HepG2 (cell line): Measurements from ENCODE around the gene BHLHE23. TPM values are rescaled to one million over a fixed set of nuclear protein-coding genes. Genes with fewer than 3 reads are reported as not detected.
A peak's percentile ranks its signal among the peaks of the same experiment; 100 is the strongest.

Experiments used
- ARID2 ChIP-seq: sonication (generic); formaldehyde crosslinking; IDR thresholded peaks from 2 replicates; pipeline ENCODE4 v1.8.1; 2022; ENCODE audit warnings: mild to moderate bottlenecking, missing genetic modification reagents, borderline replicate concordance
- ETV5 ChIP-seq: IDR thresholded peaks from 2 replicates; pipeline ENCODE4 v1.6.1; 2018; ENCODE audit warnings: missing biosample characterization, missing genetic modification reagents, inconsistent platforms, borderline replicate concordance
- GABPA ChIP-seq, 2 experiments: IDR thresholded peaks; 2 replicates each; pipeline ENCODE4 v1.6.1; 2011 to 2016; ENCODE audit warnings: low read depth in 2 of 2, low read length in 1 of 2, missing biosample characterization in 1 of 2, missing genetic modification characterization in 1 of 2
- ZNF546 ChIP-seq: sonication (generic); formaldehyde crosslinking; conservative IDR thresholded peaks from 2 replicates; pipeline ENCODE4 v1.8.1; 2023; ENCODE audit warnings: mild to moderate bottlenecking, missing genetic modification reagents
- polyA plus RNA-seq, 8 experiments: library from polyadenylated mRNA; depleted of rRNA in 3 of 8; stranded (reverse) in 7 of 8; unstranded in 1 of 8; fragments of >200 nt; fragmentation: Illumina TruSeq in 4 of 8; extraction: Trizol in 4 of 8; gene quantifications; 2 replicates each; pipeline versions ENCODE4 v1.2.1 to v1.2.3, GENCODE V29; 2011 to 2016; ENCODE audit warnings: low read depth in 4 of 8, missing spikeins in 1 of 8, mixed read lengths in 1 of 8; ENCODE audit not compliant: insufficient read depth in 1 of 8
- total RNA-seq, 5 experiments: library from RNA; depleted of rRNA; stranded (reverse); fragments of >200 nt; fragmentation: Illumina TruSeq; extraction: Trizol; gene quantifications; 2 replicates each; pipeline ENCODE4 v1.2.3, GENCODE V29; 2016; ENCODE audit warnings: low read depth in 1 of 5
- TF ChIP-seq, protein P1 (sequence below): IDR thresholded peaks from 2 replicates; pipeline ENCODE4 v1.4.0; 2020; ENCODE audit warnings: mild to moderate bottlenecking, missing genetic modification reagents
- TF ChIP-seq, protein P2 (sequence below): sonication (generic); formaldehyde crosslinking; IDR thresholded peaks from 2 replicates; pipeline ENCODE4 v1.9.0; 2021; ENCODE audit warnings: missing genetic modification reagents, borderline replicate concordance
- TF ChIP-seq, protein P3 (sequence below): sonication (generic); formaldehyde crosslinking; IDR thresholded peaks from 2 replicates; pipeline ENCODE4 v1.4.0; 2020; ENCODE audit warnings: missing genetic modification reagents
- TF ChIP-seq, protein P4 (sequence below): sonication (generic); formaldehyde crosslinking; IDR thresholded peaks from 2 replicates; pipeline ENCODE4 v1.5.0; 2020; ENCODE audit warnings: mild to moderate bottlenecking, missing genetic modification reagents
- TF ChIP-seq, protein P5 (sequence below): sonication (generic); formaldehyde crosslinking; IDR thresholded peaks from 2 replicates; pipeline ENCODE4 v1.4.0; 2020; ENCODE audit warnings: mild to moderate bottlenecking, missing genetic modification reagents

The BHLHE23 gene
- total and polyA plus RNA-seq, 2 of the 13 experiments (the other 11 are each of a cell fraction or from before 2014, with no cell fraction given): not detected

DNA sequence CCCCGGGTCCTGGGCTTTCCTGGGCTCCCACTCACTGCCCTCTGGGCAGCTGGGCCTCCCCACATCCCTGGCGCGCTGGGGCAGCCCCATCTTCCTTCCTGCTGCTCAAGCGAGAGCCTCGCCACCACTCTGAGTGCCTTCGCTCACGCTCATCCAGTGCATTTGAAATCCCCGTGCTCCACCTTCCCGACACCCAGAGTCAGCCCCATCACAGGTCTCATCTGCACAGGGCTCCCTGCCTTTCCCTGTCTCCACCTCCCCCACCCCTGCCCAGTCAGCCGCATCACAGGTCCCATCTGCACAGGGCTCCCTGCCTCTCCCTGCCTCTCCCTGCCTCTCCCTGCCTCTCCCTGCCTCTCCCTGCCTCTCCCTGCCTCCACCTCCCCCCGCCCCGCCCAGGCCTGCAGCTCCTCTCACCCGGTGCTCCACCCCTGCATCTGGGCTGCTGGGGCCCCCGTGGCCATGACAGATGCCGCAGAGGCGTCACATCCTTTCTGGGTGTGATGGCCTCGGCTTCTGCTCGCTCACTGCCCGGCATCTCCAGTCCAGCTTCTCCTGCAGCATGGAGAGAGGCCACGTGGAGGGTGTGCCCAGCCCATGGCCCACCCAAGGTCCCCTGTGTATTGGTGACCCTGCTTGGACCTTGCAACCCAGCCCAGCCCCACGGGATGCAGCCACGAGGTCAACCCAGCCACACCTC is 9.0 kb upstream of the BHLHE23 start (continued):
- TF ChIP-seq, protein P1, sequence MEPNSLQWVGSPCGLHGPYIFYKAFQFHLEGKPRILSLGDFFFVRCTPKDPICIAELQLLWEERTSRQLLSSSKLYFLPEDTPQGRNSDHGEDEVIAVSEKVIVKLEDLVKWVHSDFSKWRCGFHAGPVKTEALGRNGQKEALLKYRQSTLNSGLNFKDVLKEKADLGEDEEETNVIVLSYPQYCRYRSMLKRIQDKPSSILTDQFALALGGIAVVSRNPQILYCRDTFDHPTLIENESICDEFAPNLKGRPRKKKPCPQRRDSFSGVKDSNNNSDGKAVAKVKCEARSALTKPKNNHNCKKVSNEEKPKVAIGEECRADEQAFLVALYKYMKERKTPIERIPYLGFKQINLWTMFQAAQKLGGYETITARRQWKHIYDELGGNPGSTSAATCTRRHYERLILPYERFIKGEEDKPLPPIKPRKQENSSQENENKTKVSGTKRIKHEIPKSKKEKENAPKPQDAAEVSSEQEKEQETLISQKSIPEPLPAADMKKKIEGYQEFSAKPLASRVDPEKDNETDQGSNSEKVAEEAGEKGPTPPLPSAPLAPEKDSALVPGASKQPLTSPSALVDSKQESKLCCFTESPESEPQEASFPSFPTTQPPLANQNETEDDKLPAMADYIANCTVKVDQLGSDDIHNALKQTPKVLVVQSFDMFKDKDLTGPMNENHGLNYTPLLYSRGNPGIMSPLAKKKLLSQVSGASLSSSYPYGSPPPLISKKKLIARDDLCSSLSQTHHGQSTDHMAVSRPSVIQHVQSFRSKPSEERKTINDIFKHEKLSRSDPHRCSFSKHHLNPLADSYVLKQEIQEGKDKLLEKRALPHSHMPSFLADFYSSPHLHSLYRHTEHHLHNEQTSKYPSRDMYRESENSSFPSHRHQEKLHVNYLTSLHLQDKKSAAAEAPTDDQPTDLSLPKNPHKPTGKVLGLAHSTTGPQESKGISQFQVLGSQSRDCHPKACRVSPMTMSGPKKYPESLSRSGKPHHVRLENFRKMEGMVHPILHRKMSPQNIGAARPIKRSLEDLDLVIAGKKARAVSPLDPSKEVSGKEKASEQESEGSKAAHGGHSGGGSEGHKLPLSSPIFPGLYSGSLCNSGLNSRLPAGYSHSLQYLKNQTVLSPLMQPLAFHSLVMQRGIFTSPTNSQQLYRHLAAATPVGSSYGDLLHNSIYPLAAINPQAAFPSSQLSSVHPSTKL (CRISPR knock-in tag): no peak
- TF ChIP-seq, protein P2, sequence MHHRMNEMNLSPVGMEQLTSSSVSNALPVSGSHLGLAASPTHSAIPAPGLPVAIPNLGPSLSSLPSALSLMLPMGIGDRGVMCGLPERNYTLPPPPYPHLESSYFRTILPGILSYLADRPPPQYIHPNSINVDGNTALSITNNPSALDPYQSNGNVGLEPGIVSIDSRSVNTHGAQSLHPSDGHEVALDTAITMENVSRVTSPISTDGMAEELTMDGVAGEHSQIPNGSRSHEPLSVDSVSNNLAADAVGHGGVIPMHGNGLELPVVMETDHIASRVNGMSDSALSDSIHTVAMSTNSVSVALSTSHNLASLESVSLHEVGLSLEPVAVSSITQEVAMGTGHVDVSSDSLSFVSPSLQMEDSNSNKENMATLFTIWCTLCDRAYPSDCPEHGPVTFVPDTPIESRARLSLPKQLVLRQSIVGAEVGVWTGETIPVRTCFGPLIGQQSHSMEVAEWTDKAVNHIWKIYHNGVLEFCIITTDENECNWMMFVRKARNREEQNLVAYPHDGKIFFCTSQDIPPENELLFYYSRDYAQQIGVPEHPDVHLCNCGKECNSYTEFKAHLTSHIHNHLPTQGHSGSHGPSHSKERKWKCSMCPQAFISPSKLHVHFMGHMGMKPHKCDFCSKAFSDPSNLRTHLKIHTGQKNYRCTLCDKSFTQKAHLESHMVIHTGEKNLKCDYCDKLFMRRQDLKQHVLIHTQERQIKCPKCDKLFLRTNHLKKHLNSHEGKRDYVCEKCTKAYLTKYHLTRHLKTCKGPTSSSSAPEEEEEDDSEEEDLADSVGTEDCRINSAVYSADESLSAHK (CRISPR knock-in tag): no peak
- no peak for TF ChIP-seq ARID2 (CRISPR knock-in tag)
- no peak for TF ChIP-seq ZNF546 (CRISPR knock-in tag)
- TF ChIP-seq ETV5 (CRISPR knock-in tag): no peak
- TF ChIP-seq, protein P3, sequence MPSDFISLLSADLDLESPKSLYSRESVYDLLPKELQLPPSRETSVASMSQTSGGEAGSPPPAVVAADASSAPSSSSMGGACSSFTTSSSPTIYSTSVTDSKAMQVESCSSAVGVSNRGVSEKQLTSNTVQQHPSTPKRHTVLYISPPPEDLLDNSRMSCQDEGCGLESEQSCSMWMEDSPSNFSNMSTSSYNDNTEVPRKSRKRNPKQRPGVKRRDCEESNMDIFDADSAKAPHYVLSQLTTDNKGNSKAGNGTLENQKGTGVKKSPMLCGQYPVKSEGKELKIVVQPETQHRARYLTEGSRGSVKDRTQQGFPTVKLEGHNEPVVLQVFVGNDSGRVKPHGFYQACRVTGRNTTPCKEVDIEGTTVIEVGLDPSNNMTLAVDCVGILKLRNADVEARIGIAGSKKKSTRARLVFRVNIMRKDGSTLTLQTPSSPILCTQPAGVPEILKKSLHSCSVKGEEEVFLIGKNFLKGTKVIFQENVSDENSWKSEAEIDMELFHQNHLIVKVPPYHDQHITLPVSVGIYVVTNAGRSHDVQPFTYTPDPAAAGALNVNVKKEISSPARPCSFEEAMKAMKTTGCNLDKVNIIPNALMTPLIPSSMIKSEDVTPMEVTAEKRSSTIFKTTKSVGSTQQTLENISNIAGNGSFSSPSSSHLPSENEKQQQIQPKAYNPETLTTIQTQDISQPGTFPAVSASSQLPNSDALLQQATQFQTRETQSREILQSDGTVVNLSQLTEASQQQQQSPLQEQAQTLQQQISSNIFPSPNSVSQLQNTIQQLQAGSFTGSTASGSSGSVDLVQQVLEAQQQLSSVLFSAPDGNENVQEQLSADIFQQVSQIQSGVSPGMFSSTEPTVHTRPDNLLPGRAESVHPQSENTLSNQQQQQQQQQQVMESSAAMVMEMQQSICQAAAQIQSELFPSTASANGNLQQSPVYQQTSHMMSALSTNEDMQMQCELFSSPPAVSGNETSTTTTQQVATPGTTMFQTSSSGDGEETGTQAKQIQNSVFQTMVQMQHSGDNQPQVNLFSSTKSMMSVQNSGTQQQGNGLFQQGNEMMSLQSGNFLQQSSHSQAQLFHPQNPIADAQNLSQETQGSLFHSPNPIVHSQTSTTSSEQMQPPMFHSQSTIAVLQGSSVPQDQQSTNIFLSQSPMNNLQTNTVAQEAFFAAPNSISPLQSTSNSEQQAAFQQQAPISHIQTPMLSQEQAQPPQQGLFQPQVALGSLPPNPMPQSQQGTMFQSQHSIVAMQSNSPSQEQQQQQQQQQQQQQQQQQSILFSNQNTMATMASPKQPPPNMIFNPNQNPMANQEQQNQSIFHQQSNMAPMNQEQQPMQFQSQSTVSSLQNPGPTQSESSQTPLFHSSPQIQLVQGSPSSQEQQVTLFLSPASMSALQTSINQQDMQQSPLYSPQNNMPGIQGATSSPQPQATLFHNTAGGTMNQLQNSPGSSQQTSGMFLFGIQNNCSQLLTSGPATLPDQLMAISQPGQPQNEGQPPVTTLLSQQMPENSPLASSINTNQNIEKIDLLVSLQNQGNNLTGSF (CRISPR knock-in tag): no peak
- TF ChIP-seq, protein P4, sequence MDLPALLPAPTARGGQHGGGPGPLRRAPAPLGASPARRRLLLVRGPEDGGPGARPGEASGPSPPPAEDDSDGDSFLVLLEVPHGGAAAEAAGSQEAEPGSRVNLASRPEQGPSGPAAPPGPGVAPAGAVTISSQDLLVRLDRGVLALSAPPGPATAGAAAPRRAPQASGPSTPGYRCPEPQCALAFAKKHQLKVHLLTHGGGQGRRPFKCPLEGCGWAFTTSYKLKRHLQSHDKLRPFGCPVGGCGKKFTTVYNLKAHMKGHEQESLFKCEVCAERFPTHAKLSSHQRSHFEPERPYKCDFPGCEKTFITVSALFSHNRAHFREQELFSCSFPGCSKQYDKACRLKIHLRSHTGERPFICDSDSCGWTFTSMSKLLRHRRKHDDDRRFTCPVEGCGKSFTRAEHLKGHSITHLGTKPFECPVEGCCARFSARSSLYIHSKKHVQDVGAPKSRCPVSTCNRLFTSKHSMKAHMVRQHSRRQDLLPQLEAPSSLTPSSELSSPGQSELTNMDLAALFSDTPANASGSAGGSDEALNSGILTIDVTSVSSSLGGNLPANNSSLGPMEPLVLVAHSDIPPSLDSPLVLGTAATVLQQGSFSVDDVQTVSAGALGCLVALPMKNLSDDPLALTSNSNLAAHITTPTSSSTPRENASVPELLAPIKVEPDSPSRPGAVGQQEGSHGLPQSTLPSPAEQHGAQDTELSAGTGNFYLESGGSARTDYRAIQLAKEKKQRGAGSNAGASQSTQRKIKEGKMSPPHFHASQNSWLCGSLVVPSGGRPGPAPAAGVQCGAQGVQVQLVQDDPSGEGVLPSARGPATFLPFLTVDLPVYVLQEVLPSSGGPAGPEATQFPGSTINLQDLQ (CRISPR knock-in tag): peak; percentile 29; the same call in 1 of the 2 replicates
- TF ChIP-seq, protein P5, sequence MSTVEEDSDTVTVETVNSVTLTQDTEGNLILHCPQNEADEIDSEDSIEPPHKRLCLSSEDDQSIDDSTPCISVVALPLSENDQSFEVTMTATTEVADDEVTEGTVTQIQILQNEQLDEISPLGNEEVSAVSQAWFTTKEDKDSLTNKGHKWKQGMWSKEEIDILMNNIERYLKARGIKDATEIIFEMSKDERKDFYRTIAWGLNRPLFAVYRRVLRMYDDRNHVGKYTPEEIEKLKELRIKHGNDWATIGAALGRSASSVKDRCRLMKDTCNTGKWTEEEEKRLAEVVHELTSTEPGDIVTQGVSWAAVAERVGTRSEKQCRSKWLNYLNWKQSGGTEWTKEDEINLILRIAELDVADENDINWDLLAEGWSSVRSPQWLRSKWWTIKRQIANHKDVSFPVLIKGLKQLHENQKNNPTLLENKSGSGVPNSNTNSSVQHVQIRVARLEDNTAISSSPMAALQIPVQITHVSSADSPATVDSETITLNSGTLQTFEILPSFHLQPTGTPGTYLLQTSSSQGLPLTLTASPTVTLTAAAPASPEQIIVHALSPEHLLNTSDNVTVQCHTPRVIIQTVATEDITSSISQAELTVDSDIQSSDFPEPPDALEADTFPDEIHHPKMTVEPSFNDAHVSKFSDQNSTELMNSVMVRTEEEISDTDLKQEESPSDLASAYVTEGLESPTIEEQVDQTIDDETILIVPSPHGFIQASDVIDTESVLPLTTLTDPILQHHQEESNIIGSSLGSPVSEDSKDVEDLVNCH (CRISPR knock-in tag): no peak
- no peak for TF ChIP-seq GABPA (IDR thresholded peaks at IDR 0.05; ENCODE audit: low read depth, low read length)
- no peak for TF ChIP-seq GABPA (CRISPR knock-in tag; IDR thresholded peaks at IDR 0.05; ENCODE audit: low read depth)
- TF ChIP-seq, all 625 proteins: peak for 5
